AG04449 (cell line): ENCODE measurements around the gene DGKZ.

Experiments used
- CTCF ChIA-PET: fragments of 350-600 bp; formaldehyde crosslinking; extraction: SDS; loops from one replicate; lab custom pipeline; 2021; ENCODE audit warnings: antibody characterized with exemption; lab: Yijun Ruan, JAX
- POLR2A ChIA-PET: fragments of 400-600, 350-600 bp; formaldehyde crosslinking; extraction: SDS; loops from one replicate; lab custom pipeline; 2020; ENCODE audit warnings: antibody characterized with exemption, inconsistent platforms; lab: Yijun Ruan, JAX
- DNase-seq: peaks from one replicate; pipeline ENCODE4 v3.0.0-alpha.2; 2010; ENCODE audit warnings: low read depth, low spot score
- H3K4me3 ChIP-seq: 2 replicates; pipeline ENCODE4 v1.5.1; 2011; ENCODE audit warnings: low read depth, mild to moderate bottlenecking, control low read depth, low read length
- TF ChIP-seq, protein P1 (sequence below): IDR thresholded peaks from one replicate; pipeline ENCODE4 v1.5.1; 2011; ENCODE audit warnings: mild to moderate bottlenecking, moderate library complexity, low read length, control low read depth, inconsistent platforms; ENCODE audit not compliant: insufficient read depth; ENCODE audit errors: missing control alignments

The DGKZ gene

DNA sequence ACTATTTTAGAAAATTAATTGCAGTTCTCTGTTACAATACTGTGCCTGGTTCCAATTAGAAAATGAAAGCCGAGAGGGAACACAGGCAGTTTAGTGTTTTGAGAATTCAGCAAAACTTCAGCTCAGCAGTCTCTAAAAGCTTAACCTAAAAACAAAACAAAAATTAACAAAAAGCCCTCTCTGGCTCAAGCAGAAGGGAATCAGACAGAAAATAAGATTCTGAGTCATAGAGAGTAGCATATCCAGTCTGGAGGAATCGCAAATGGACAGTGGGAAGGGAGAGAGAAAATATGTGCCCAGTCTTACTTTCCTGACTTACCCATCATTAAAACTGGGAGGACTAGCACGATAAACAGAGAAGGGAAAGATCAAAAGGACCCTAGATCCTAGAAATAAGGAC is 82.5 kb downstream of the DGKZ start:
- ChIA-PET POLR2A (no interaction called here), CTCF (interaction anchor here (0.9 to 1.1 kb wide), 2 partner anchors 20 to 100 kb away, joined by 3 to 4 read pairs; no protein-coding TSS in a partner anchor)
- DNase-seq: no peak
- no peak overlapping the region for H3K4me3 ChIP-seq
- TF ChIP-seq, protein P1, sequence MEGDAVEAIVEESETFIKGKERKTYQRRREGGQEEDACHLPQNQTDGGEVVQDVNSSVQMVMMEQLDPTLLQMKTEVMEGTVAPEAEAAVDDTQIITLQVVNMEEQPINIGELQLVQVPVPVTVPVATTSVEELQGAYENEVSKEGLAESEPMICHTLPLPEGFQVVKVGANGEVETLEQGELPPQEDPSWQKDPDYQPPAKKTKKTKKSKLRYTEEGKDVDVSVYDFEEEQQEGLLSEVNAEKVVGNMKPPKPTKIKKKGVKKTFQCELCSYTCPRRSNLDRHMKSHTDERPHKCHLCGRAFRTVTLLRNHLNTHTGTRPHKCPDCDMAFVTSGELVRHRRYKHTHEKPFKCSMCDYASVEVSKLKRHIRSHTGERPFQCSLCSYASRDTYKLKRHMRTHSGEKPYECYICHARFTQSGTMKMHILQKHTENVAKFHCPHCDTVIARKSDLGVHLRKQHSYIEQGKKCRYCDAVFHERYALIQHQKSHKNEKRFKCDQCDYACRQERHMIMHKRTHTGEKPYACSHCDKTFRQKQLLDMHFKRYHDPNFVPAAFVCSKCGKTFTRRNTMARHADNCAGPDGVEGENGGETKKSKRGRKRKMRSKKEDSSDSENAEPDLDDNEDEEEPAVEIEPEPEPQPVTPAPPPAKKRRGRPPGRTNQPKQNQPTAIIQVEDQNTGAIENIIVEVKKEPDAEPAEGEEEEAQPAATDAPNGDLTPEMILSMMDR: no peak
